ENCODE data around the gene RPL14. TPM values are rescaled to one million over a fixed set of nuclear protein-coding genes. Genes with fewer than 3 reads are reported as not detected.
A peak's percentile ranks its signal among the peaks of the same experiment; 100 is the strongest.

Gene RPL14
- total and polyA plus RNA-seq, 2 of the 13 experiments (the other 11 are each of a cell fraction or from before 2014, with no cell fraction given): 502 to 1,291 TPM

DNA sequence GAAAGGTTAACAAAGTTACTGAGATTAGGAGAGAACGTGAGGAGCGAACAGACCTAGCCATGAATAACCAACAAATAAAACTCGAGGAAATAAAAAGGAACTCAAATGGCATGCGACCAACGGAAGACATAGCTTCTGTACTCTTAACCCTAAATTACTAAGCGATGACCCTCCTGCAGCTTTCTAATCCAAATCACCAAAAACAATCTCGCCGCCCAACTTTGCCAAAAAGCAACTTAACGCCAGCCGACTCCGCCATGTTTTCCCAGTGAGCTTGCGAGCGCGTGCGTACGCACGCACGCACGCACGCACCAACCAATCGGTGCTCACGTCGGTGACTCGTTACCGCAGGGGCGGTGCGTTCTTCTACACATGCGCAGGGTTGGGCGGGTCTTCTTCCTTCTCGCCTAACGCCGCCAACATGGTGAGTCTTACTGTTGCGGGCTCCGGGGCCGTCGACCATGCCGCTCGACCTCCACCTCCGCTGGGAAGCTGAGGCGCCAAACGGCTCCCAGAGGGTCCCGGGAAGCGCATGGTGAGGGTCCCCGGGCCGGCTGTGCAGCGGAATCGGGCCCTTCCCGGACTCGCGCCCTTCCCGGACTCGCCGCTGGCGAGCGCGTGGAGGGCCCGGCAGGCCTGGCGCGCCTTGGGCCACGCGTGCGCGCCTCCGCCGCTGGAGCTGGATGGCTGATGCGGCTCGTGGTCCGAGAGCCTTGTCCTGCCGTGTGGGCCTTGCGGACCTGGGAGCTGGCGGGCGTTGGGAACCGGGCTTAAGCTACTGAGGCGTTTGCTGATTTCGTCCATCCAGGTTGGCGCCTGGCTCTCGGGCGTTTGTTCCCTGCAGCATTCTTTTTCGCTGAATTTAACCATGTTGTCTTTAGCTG lies at the start of gene RPL14 (continued):
- TF ChIP-seq, protein P1, sequence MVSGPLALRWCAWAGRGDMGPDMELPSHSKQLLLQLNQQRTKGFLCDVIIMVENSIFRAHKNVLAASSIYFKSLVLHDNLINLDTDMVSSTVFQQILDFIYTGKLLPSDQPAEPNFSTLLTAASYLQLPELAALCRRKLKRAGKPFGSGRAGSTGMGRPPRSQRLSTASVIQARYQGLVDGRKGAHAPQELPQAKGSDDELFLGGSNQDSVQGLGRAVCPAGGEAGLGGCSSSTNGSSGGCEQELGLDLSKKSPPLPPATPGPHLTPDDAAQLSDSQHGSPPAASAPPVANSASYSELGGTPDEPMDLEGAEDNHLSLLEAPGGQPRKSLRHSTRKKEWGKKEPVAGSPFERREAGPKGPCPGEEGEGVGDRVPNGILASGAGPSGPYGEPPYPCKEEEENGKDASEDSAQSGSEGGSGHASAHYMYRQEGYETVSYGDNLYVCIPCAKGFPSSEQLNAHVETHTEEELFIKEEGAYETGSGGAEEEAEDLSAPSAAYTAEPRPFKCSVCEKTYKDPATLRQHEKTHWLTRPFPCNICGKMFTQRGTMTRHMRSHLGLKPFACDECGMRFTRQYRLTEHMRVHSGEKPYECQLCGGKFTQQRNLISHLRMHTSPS (CRISPR knock-in tag; IDR thresholded peaks at IDR 0.05; ENCODE audit: low read depth): no peak
- TF ChIP-seq TBP (CRISPR knock-in tag; IDR thresholded peaks at IDR 0.05) (no peak), HNRNPL (IDR thresholded peaks at IDR 0.05; ENCODE audit: low read depth, low read length) (0 out of 2 replicates have a peak, but pooled peaks have one; percentile 62), ERF (CRISPR knock-in tag; IDR thresholded peaks at IDR 0.05) (peak; percentile 49; the same call in 1 of the 2 replicates), REXO4 (CRISPR knock-in tag; IDR thresholded peaks at IDR 0.05; ENCODE audit: borderline replicate concordance) (peak; percentile 45; the same call in 1 of the 2 replicates), DPF2 (CRISPR knock-in tag; IDR thresholded peaks at IDR 0.05; ENCODE audit: borderline replicate concordance, low read depth) (no peak), ZNF724P (CRISPR knock-in tag; IDR thresholded peaks at IDR 0.05; ENCODE audit: borderline replicate concordance) (peak; percentile 92; the same call in 1 of the 2 replicates), NFE2L1 (CRISPR knock-in tag; IDR thresholded peaks at IDR 0.05; ENCODE audit: borderline replicate concordance) (0 out of 2 replicates have a peak, but pooled peaks have one; percentile 43), DNMT1 (CRISPR knock-in tag; IDR thresholded peaks at IDR 0.05) (no peak), ZNF432 (CRISPR knock-in tag; IDR thresholded peaks at IDR 0.05; ENCODE audit: borderline replicate concordance) (no peak), ZNF484 (CRISPR knock-in tag; IDR thresholded peaks at IDR 0.05; ENCODE audit: borderline replicate concordance, low read depth) (no peak)
- TF ChIP-seq, protein P2, sequence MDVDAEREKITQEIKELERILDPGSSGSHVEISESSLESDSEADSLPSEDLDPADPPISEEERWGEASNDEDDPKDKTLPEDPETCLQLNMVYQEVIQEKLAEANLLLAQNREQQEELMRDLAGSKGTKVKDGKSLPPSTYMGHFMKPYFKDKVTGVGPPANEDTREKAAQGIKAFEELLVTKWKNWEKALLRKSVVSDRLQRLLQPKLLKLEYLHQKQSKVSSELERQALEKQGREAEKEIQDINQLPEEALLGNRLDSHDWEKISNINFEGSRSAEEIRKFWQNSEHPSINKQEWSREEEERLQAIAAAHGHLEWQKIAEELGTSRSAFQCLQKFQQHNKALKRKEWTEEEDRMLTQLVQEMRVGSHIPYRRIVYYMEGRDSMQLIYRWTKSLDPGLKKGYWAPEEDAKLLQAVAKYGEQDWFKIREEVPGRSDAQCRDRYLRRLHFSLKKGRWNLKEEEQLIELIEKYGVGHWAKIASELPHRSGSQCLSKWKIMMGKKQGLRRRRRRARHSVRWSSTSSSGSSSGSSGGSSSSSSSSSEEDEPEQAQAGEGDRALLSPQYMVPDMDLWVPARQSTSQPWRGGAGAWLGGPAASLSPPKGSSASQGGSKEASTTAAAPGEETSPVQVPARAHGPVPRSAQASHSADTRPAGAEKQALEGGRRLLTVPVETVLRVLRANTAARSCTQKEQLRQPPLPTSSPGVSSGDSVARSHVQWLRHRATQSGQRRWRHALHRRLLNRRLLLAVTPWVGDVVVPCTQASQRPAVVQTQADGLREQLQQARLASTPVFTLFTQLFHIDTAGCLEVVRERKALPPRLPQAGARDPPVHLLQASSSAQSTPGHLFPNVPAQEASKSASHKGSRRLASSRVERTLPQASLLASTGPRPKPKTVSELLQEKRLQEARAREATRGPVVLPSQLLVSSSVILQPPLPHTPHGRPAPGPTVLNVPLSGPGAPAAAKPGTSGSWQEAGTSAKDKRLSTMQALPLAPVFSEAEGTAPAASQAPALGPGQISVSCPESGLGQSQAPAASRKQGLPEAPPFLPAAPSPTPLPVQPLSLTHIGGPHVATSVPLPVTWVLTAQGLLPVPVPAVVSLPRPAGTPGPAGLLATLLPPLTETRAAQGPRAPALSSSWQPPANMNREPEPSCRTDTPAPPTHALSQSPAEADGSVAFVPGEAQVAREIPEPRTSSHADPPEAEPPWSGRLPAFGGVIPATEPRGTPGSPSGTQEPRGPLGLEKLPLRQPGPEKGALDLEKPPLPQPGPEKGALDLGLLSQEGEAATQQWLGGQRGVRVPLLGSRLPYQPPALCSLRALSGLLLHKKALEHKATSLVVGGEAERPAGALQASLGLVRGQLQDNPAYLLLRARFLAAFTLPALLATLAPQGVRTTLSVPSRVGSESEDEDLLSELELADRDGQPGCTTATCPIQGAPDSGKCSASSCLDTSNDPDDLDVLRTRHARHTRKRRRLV (CRISPR knock-in tag; IDR thresholded peaks at IDR 0.05): no peak
- TF ChIP-seq, protein P3, sequence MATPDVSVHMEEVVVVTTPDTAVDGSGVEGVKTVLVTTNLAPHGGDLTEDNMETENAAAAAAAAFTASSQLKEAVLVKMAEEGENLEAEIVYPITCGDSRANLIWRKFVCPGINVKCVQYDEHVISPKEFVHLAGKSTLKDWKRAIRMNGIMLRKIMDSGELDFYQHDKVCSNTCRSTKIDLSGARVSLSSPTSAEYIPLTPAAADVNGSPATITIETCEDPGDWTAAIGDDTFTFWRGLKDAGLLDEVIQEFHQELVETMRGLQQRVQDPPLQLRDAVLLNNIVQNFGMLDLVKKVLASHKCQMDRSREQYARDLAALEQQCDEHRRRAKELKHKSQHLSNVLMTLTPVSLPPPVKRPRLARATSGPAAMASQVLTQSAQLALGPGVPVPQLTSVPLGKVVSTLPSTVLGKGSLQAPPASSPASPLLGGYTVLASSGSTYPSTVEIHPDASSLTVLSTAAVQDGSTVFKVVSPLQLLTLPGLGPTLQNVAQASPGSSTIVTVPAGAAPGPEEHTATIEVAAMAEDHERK (CRISPR knock-in tag; IDR thresholded peaks at IDR 0.05; ENCODE audit: low read depth): peak; percentile 99
